ENCODE results near the gene CTR9.

GRCh38 chr11:10808553-10809372 is 57.7 kb downstream of the CTR9 start, which contains the start of gene EIF4G2:
- TF ChIP-seq CTCF (IDR thresholded peaks at IDR 0.05; ENCODE audit: low read depth, low read length): no peak
- TF ChIP-seq POLR2A (IDR thresholded peaks at IDR 0.05; ENCODE audit: extremely low read depth, insufficient read length): peak; percentile 99
- peak; percentile 74 for TF ChIP-seq MYC (IDR thresholded peaks at IDR 0.05; ENCODE audit: low read depth, low read length)
- TF ChIP-seq MAX (IDR thresholded peaks at IDR 0.05; ENCODE audit: low read depth, low read length): peak; percentile 81

Data from NB4 (cell line).